CD4-positive, alpha-beta T cell treated with Interleukin-6 at 100 ng/mL for 8 hours (primary cell): ENCODE results near the gene CCDC88C.
"Not testable (repeated sequence)": the region's sequence is repeated elsewhere in the genome, so short reads cannot be mapped to it uniquely, and the experiment has no call there.

Experiments used
- DNase-seq: peaks from one replicate; pipeline ENCODE4 v3.0.0-alpha.2; 2020; ENCODE audit warnings: mixed read lengths, low spot score

Gene CCDC88C

DNA sequence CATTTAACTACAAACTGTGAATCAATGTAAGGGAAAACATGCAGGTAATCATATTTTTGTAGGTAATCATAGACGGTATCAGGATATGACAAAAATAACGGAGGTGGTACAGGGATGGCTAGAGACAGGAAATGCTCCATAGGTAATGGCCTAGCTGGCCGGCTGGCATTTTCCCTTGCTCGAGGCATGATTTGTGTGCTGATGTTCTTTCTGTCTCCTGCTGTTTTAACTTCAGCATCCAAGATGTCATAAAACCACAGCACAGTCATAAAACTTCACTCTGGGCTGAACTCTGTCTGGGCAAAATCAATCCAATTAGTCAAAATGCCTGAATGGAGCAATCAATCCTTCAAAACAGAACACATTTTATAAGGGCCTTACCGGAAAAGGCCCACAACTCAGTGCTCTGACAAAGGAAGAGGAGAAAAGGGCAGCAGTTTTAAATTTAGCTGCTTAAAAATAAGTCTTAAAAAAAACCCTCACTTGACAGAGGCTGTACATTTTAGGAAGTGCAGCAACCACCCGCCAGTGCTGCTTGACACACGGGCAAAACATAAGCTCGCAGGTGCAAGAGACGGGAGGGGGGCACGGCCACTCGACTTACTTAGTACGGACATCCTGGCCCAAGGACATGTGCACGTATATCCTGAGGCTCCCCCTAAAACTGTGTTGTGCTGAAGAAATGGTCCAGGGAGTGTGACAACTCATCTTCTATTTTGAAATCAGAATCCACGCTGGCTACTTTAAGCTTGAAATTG lies 132.7 kb downstream of the CCDC88C start:
- DNase-seq: no peak

DNA sequence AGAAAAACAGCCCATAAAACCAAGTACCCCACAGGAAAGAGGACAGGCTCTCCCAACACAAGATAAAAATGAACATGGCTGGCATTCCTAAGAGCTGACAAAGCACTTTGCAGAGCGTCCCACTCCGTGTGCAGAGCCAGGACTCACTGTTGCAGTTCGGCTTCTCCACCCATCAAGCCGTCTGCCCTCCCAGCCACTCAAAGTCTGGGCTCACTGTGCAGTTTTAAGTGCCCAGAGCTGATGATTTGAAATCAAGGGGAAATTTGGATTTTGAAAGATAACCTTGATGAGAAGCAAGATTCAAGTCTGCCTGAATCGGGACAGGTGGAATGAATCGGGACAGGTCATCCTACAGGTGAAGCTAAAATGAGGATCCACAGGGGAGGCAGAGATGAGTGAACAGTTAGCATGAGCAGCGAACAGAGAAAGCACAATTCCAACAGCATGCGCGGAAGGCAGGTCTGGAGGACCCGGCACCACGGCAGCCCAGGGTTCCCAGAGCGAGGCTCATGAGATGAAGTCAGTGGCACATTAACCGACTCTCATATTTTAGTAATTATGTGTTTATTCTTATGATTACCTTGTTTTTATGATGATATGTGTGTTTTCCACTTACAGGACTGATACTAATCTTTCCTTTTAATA lies 133.4 kb downstream of the CCDC88C start:
- DNase-seq: no peak

DNA sequence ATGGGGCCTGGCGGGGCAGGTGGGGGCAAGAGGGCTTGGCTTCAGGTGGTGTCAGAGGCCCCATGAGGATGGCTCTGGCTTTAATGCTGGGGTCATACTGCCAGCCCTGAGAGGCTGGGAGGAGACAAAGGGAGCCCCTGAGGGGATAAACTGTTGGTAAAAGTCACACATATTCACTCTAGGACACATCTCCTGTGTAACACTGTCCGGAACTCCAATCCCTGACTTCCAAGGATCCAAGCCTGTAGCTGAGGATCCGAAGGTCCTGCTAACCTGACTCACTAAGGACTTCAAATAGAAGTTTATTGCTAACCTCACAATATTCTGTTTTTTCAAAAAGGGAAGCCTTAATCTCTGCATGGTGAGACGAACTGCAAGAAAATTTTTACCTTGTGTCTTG lies 134.0 kb downstream of the CCDC88C start:
- no peak for DNase-seq

DNA sequence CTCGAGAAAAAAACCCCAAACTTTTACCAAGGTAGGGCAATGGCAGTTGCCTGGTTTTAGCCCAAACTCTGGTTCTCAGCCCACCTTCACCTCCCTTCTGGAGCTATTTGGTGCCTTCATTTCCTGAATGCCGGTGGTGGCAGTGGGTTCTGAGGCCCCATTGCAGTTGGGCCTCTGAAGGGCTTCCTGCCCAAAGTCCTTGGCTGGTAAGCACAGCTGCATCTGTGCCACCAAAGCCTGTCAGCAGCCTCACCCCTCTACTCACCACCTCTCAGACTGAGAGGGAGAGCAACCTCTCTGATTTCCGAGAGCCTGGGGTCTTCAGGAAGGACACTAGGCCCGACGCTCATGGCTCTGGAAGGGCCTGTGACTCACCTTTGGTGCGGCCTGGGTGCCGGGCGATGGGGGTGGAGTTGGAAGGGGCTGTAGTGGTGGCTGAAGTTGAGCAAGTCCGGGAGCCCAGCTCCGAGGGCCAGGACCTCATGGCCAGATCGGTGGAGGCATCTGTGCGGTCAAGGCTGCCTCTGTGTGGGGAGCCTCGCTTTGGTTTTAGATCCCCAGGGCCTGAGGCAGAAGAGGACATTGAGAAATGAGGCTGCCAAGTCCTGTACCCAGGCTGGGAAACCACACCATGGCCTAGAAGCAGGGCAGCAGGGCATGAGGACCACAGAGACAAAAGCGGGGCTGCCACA lies 134.5 kb downstream of the CCDC88C start:
- no peak for DNase-seq

DNA sequence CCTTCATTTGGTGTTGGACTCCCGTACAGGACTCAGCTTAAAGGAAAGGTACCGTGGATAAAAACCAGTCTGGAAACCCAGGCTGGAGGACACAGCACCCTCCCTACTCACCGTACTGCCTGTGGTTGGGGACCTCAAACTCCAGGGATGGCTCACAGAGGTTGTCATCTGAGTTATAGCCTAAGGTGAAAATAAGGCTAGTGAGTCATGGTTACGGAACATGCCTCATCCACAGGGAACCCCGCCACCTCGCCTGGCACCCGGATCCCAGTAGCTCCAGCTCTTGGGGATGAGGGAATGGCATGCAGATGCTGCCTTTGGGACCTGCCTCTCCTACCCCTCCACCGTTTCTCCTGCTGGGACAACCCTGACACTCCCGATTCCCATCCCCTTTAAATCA lies 136.3 kb downstream of the CCDC88C start:
- no peak for DNase-seq

DNA sequence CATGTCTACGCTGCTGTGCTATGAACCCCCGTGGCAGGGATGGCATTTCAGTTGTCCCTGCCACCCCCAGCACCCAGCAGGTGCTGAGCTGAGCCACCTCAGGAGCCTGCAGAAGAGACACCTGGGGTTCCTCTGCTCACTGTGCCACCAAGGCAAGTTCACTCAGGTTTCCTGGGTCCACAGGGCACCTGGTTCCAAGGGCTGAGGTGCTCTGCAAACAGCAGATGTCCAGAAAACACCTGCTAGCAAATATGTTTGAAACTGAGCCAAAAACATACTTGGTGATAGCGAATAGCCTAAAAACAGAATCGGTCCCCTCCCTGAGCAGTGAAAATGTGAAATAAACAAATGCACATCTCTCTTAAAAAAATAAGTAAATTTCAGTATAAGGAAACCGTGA lies 137.5 kb downstream of the CCDC88C start:
- DNase-seq: no peak

DNA sequence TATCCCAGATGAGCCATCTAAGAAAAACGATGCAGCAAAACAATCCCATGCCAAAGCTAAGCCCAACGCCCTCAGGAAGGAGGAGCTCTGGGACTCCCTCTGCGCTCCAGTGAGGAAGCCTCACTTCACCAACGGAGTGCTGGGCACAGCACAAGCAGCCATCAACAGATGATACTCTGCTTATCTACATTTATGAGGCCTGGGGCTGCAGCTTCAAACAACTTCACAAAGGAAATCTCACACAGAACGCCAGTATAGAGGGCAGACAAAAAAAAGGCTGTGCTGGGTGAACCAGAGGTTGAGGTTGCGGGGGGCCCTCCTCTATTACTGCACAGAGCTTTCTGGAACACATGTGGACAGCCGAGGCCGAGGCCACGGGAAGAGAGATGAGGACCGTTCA lies 138.3 kb downstream of the CCDC88C start:
- no peak for DNase-seq

DNA sequence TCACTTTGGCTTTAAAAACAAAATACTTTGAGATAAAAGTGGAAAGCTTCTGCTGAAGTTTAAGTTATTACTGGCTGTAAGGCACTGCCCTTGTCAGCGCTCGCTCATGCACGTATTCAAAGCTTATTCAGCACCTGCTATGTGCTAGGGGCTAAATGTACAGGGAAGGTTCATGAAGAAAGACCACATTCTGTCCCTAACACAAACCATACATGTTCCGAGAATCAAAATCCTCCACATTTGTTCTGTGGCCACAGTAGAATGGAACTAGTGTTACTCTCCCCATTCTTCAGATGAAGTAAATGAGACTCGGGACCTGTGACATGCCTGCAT lies 139.3 kb downstream of the CCDC88C start:
- DNase-seq: no peak

DNA sequence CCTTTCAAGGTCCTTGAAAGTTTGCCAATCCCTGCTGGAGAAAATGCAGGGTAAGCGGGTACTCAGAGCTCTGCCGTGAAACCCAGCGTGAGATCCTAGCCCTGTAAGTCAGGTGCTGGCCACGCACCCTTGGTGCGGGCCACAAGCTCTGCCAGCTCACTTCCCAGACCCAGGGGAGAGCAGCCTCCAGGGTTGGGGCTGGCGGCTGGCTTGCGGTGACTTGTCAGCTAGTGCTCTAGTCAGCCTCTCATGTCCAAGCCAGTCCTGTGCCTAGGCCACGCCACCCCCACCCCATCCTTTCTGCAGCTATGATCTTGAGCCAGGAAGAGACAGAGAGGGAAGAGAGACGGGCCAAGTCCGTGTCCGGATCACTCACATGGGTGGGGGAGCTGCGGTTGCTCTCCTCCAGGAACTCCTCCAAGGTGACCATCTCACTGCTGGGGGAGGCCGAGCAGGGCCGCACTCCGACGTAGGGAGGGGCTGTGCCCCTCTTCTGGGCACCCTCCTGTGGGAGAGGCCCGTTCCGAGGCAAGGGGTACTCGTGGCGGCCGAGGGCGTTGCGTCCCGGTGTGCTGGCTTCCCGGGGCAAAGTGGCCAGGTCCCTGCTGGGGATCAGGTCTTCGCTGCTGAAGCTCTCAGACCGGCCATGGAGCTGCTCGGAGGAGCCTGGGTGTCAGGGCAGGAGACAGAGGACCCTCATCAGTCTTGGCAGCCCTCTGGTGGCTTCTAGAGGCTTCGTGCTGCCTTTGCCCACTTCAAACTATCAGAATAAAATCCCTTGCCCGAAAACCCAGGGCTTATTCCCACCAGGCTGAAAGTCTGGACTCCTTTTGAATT lies 139.9 kb downstream of the CCDC88C start:
- DNase-seq: no peak

DNA sequence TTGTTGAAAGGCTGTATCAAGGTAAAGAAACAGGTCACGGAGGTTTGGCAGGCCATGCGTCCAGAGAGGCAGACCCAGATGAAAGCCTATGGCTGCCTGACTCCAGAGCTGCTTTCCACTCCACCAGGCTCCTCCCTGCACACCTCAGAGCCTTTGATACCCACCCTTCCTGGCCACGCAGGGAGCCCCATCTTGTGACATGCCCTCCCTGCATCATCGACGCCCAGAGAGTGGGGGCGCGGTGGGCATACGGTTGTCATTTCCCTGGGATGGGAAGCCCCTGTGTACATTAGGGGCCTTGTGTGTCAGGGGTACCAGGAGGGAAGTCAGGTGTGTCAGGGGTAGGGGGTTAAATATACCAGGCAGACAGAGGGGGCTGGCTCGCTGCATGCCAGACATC lies 142.8 kb downstream of the CCDC88C start:
- no peak for DNase-seq

DNA sequence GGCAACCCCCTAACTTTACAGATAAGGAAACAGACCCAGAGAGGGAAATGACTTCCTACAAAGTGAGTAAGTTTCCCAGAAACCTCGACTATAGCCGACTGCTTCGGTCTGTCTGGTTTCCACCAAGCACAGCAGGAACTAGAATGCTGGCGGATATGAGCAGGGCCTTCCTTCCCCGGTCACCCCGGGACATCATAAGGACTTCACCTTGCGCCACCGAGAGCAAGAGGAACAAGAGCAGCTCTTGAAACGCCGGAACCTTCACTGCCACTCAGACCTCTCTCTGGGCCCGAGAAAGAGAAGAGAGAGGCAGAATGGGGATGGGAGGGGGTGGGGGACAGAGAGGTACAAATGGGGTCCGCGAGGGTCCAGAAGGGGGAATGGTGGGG lies 143.7 kb downstream of the CCDC88C start:
- no peak for DNase-seq

DNA sequence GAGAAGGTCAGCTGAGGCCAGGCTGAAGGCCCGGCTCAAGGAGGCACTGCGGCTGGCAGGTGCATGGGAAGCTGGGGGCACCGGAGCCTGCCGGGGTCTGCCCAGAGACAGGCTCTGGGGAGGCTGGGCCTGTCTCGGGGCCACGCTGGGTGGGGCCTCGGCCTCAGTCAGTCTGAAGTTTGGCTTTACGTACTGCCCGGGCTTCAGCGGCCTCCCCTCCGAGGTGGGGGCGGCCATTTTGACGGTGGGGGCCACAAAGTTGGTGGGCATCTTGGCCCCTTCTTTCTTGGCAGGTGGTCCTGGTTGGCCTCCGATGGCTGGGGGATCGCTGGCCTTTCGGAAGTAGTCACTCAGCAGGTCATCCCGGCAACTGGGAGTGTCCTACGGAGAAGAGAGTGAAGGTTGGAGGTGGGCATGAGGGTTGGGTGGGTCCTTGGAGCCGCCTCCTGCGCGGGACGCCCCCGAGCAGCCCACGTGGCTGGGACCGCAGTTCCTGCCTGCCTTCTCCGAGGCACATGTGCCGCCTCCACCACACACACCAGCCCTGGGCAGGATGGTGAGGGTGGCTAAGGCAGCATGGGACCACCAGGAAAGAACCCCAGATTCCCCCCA lies 144.2 kb downstream of the CCDC88C start:
- DNase-seq: no peak

DNA sequence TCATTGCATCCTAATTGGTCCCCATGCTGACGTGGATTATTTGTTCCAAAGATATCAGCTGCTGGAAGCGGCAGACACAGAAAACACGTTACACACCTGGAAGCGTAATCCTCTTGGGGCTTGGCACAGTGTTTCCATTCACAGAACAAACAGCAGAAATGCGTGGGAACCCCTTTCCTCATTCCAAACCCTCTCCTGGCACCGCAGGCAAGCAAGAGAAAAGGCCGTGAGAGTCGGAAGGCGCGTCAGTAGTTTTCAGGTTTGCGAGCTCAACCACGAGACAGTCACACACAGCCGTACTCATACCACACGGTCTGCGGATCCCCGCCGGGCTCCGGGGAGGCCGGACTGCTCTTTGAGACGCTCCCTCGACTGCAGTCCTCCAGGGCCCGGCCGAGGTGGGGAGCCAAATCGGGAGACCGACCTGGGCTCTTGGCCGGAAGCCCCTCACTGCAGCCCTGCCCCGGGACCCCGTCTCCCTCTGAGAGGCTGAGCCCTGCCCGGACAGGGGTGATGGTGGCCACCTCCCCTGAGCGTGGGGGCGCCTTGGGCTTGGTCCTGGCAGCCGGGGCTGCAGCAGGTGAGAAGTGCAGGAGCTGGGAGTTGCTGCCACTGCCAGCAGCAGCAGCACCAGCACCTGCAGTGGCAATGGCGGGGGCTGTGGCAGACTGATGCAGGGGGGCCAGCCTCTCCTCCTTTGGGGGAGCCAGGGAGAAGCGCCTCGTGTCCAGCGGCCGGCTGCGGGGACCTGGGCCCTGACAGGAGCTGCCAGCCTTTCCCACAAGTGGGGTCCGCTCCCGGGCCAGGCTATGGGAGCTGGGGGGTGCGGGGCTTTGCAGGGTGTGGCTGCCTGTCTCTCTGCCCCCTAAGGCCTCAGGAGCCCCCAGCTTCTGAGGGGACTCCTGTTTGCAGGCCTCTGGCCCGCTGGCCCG lies 145.0 kb downstream of the CCDC88C start:
- no peak for DNase-seq

DNA sequence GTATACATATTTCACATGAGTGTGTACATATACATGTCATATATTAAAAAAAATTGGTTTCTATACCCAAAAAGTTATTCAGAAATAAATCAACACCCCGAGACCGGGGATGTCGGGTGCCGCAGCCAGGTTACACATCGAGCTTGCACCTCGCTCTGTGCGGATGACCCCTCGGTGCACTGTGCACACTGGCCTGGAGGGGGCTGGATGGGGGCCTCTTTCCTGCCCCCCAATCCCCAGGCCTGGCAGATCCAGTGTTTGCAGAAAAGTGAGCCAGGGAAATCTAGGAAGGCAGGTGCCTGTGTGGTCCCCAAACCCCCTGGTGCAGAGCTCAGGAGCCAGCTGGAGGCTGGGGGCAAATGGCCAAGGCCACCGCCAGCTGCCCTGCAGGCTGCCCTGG lies 146.0 kb downstream of the CCDC88C start:
- no peak for DNase-seq

DNA sequence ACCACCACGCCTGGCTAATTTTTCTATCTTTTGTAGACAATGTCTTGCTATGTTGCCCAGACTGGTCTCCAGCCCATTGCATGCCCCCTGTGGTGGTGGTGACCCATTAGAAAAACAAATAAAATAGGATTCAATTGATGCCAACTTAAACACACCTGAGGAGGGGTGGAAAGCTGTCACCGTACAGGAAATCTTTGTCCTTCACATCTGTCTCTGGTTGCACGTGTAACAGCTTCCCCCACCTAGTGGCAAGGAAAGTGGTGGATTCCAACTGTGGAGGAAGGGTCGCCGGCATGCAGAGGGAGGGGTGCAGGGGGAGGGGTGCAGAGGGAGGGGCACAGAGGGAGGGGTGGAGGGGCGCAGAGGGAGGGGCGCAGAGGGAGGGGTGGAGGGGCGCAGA lies 147.0 kb downstream of the CCDC88C start:
- no peak for DNase-seq

DNA sequence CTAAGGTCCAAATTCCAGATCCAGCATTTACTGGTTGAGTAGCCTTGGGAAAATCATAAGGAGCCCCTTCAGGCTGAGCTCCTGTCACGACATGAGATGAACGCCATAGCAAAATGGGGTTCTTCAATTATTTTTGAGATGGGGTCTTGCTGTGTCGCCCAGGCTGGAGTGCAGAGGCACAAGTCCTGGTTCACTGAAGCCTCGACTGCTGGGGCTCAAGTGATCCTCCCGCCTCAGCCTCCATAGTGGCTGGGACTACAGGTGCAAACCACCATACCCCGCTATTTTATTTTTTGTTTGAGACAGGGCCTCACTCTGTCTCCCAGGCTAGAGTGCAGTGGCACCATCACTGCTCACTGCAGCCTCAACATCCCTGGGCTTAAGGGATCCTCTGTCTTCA lies 147.4 kb downstream of the CCDC88C start:
- DNase-seq: no peak

DNA sequence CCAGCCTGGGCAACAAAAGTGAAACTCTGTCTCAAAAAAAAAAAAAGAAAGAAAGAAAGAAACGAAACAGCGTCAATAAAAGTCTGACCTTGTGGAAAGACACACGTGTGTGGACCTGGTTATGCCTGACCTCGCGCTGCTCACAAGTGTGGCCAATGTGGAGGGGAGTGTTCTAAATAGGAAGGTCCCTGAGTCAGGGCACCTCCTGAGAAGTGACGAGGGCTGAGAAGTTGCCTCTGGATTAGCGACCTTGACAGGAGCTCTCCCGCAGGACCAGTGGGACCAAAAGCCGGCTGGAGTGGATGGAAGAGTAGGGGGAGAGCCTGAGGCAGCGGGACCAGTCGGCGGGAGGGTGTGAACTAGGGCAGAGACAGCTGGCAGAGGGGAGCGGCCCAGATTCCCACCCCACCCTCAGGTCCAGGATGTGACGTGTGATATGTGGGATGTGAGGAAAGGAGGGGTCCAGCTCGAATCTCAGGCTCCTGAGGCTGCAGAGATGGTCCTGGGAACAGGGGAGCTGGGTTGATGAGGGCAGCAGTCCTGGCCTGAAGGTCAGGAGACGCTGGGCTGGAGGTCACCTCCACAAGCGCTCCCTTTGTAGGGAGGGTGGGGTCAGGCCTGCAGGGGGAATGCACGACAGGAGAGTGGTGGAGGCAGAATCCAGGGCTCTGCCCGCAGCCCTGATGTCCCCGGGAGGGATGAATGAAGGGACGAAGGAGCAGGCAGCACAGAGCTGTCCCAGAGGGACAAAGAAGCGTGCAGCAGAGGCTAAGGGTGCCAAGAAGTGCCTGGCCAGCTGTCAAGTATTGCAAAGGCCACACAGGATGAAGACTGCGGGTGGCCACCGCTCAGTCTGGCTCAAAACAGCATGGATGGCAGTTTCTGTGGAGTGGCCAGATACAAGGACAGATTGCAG lies 148.3 kb downstream of the CCDC88C start:
- no peak for DNase-seq

DNA sequence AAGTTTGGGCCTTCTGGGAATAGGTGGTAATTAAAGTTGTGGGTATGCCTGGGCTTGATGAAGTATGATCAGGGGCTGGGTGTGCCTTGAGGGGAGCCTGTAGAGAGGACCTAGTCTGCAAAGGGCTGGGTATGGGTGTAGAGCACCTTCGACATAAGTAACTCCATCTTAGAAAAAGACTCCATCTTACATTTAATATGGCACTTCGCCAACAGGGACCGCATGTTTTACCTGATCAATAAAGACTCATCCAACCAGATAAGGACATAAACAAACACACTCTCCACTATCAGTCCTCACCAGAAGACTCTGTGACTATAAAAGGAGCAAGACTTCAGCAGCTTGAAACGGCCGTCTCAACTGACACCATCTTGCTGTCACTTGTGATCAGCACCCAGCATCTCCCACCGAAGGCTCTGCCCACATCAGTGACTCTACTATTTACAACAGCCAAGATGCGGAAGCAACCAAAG lies 149.6 kb downstream of the CCDC88C start:
- DNase-seq: no peak

DNA sequence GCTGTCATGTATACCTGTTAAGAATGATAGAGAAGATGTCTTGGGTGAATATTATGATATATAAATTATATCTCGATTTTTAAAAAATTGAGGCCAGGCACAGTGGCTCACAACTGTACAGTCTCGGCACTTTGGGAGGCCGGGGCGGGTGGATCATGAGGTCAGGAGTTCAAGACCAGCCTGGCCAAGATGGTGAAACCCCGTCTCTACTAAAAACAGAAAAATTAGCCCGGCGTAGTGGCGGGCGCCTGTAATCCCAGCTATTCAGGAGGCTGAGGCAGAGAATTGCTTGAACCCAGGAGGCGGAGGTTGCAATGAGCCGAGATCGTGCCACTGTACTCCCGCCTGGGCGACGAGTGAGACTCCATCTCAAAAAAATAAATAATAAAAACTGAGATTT lies 151.3 kb downstream of the CCDC88C start:
- not testable (repeated sequence) for DNase-seq

DNA sequence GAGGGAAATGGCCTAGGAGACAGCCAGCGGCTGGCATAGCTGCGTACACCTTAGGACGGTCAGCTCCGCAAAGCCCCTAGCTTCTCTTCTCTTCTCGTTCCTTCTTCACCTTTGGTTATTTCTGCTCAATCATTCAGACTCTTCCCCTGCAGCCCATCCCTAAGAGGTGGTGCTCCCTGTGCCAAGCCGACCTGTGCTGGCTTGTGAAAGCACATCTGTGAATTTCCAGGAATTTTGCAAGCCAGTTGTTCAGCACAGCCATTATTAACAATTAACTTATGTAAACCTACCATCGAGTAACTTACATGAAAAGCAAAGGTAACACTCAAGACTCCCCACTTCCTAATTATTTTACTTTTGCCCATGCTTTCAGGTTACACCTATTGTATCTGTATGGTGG lies 152.2 kb downstream of the CCDC88C start:
- no peak for DNase-seq
